ENCODE measurements around the gene A2M.
A peak's percentile ranks its signal among the peaks of the same experiment; 100 is the strongest.

The A2M gene

DNA sequence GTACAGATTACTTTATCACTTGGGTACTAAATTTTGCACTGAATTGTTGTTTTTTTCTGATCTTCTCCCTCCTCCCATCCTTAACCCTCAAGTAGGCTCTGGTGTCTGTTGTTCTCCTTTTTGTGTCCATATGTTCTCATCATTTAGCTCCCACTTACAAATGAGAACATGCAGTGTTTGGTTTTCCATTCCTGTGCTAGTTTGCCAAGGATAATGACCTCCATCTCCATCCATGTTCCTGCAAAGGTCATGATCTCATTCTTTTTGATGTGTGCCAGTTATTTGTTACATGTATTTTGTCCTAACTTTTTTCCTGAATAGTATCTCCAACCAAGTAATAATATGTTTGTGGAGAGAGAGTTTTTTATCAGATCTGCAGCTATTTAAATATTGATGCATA, 44.2 kb downstream of the A2M start:
- DNase-seq = no peak

DNA sequence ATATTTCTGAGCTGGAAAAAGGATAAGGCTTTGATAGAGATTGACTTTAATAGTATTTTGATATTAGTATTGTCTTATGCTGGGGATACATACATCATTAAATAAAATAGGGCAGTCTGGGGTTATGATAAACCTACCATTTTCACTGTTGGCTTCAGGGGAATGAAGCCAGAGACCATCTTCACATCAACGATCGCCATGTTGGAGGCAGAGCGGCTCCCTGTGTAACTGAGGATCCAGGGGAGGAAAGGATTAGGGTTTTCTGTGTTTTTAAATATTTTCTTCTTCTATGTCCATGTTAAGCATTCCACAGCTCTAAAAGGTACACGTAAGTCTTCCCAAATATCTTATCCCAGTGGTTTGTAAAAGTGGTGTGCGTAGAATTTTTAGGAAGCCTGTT, 45.4 kb downstream of the A2M start:
- no peak for DNase-seq

DNA sequence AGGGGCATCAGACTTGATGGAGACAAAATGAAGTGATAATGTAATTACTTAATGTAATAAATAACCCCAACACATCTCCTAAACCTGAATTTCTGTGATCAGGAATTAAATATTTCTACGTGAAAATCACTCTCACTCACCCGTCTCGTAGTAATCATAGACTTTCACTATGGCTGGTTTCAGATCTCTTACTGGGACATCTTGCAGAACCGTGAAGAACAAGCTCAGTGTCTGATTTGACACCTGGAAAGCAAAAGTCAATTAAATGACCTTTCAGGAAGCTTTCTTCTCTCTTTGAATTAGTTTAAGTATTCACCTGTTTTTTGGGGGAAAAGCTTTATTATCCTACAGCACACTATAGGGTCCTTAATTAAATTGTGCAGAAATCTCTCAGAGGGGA, 47.1 kb downstream of the A2M start:
- no peak for DNase-seq

DNA sequence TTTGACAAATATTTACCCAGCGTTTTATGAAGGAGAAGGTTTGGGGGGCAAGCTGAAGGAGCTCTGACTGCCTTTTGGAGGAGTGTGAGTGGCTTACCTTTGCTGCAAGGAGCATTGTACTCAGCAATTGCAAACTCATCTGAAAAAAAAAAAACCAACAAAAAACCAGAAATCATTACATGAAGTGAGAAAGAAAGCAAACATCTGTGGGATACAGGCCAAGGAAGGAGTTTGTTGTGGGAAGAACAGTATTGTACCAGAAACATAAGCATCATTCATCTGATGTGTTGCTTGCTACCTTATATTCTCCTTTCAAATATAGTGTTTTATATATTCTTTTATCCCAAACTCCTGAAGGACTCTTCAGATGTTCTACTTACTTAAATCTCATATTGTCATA, 47.6 kb downstream of the A2M start:
- DNase-seq = no peak

DNA sequence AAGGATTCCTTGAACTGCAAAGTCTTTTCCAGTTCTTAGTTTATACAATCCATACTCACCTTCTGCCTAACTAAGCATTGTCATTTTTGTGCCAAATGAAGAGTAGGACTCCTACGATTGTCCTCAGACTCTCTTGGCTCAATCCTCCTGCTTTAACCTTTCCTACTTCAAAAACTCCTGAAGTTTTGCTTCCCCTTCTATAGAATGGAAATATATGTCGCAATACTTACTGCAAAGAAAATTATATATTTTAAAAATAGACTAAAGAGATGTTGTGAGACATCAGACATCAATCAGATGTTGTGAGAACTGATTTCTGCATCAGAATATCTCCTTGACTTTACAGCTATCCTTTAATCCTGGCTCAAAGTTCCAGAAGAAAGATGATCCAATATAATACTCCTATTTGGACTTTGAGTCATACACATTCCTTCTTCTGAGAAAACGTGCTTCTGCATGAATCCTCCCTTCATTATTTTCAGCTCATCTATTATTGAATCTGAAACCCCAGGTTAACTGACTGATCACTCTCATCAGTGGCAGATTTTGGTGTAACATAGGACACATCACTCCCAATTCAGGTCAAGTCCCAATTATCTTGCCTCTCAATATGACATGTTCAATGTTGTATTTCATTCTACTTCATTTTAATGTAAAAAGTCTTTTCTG, 48.8 kb downstream of the A2M start:
- DNase-seq = no peak

DNA sequence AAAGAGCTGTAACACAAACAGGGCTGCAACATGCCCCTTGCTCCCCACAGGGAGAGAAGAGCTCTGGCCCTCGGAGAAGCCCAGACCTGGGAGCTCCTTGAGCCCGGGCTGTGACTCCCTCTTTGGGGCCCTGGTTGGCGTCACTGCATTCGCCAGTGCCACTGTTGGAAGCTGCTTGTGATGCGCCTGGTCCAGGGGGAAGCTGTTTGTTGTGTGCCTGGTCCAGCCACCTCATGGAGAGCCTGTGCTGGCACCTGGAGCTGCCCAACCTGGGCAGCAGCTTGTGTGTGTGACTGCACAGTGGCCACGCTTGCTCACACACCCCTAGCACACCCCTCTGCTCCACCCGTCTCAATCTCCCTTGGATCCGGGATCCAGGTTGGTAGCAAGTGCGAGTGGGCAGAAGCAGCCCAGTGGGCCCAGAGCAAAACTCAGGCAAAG, 49.5 kb downstream of the A2M start:
- DNase-seq = no peak

DNA sequence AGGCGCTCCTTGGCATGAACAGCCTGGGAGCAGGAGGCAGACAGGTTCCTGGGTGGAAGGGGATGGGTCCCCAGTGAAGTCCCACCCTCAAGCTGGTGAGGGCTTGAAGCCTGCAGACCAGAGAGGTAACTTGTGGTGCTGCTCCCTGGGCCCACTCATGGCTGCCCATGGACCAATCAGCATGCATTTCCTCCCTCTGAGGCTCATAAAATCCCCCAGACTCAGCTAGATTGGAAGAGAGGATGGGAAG, 50.2 kb downstream of the A2M start:
- DNase-seq = no peak

DNA sequence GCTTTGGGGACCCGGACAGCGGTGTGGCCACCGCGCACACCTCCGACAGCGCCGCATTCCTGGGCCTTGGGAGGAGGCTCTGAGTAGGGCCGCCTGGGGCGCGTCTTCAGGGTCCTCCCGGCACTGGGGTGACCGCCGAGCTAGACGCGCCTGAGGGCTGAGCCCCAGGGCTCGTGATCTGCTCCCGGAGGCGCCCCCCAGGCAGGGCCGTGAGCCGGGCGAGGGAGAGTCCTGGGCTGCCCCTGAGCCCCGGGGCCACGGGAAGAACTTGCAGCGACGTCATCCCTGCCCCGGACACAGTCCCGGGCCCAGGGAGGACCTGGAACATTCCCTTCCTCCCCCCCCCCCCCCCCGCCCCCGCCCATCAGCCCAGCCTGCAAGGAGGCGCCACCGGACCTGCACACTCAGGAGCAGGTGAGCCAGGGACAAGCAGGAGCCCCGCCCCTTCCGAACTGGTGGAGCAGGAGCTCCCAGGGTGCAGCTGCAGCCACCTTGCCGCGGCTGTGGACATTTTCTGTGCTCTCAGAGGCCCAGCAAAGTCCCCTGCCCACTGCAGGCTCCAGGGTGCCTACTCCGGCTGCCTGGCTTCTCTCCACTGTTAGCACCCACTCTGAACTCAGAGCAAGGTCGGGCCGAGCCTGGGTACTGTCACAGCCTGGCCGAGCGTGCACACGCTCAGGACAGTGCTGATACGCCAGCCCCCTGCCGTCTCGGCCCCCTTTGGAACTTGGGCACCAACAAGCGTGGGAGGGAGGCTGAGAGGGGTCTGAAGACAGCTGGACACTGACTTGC, 50.7 kb downstream of the A2M start:
- no peak for DNase-seq

DNA sequence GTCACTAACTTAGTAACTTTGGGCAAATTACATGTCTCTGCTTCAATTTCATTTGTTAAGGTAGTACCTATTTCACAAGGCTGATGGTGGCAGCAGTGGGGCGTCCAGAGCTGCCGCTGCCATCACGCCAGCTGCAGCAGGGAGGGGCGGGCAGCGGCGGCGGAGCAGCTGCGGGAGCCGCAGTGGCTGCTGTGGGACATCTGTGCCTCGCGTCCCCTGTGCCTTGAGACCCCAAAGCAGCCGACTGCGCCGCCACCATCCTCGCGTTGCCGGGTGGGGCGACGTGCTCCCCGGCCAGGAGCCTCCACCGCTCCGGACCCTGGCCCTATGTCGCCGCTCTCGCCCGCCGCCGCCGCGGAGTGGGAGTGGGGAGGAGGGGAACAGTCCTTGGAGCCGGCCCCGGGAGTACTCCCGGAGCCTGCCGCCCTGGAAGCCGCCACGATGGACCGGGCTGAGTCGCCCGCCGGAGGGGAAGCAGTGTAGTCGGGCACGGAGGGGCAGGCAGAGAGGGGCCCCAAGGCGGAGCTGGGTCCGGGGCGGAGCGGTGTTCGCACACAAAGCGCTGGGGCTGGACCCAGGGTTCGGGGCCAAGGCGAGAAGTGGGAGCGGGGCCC, 51.4 kb downstream of the A2M start:
- DNase-seq = peak; percentile 63

DNA sequence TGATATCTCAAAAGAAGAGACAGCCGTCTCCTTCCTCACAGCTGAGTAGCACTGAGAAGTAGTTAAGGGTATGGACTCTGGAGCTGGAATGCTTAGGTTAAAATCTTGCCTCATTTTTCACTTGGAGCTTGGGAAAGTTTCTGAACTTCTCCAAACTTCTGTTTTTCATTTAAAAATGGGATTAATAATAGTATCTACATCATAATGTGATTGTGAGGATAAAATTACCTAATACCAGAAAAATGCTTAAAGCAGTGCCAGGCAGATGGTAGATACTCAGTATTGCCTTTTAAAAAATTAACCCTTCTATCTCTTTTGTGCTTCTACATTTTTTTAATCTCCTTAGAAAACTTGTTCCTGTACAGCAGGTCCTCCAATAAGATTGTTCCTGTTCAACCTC, 63.1 kb downstream of the A2M start:
- DNase-seq = no peak

DNA sequence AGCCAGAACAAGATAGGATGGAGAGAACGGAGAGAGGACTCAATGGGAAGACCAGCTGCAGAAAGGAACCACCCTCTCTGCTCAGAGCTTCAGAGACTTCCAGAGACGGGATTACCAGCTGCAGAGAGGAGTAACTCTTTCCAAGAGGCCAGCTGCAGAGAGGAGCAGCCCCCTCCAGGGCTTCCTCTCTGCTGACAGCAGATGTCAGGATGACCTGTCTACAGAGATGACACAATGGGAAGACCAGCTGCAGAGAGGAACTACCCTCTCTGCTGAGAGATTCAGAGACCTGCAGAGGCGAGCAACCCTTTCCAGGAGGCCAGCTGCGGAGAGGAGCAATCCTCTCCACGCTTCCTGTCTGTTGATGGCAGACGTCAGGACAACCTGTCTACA, 64.6 kb downstream of the A2M start:
- DNase-seq = no peak

DNA sequence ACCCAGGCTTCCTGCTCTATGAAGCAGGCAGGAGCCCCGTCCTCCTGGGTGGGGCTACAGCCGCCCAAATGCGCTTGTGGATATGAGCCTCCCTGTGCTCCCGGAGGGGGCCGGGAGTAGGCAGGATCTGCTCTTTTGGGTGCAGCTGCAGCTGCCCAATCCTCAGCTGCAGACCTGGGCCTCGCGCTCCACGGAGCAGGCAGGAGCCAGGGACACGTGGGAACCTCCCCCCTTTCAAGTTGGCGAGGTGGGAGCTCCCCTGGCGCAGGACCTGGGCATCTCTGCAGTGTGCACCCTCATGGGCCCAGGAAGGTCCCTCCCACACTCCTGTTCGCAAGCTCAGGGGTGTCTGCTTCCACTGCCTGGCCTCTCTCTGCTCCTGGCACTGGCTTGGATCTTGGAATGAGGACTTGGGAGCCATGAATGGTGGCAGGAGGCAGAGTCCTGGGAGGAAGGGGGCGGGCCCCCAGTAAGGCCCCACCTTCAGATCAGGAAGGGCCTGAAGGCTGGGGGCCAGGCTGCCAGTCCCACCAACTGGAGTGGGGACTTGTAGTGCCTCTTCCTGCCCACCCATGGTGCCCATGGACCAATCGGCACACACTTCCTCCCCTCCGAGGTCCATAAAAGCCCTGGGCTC, 65.1 kb downstream of the A2M start:
- DNase-seq = no peak

DNA sequence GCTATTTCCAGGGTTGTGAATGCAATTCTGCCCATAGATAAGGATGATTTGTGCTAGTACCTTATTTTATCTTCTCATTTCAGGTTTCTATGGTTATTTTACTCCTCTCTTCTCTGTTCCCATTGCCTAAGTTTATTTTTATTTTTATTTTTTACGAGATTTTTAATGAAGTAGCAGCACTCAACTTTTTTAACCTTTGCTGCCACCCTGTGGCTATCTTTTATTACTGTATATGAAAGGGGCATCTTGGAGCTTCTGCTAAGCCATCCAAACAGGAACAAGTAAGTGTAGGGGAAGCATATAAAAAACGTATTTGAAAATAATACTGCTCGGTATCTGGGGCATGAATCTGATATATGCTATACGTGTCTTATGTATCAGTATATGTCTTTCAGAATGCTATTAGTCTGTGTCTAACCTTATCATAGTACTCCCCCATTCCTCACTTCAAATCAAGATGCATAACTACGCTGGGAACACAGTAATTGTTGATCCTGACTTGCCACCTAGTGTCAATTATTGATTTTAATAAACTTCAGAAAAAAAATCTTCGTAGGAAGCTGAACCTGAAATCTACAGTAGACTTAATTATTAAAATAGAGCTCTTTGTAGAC, 66.1 kb downstream of the A2M start:
- DNase-seq = no peak

DNA sequence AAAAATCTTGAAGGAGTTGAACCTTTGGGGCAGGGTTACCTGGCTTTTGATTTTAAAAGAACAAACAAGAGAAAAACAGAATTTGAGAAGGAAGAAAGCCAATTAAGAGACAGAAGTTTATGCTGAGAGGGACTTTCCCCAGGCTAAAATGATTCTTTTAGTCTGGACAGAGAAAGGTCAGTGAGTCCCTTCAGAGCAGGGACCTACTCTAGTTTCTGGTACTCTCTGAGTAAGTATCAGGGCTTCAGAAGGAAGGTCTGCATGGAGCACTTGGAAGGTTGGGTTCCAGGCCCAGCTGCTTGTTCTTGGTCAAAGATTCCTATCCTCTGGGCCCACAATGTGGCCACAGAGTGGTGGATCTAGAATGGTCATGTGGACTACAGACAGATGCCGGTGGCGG, 66.8 kb downstream of the A2M start:
- no peak for DNase-seq

DNA sequence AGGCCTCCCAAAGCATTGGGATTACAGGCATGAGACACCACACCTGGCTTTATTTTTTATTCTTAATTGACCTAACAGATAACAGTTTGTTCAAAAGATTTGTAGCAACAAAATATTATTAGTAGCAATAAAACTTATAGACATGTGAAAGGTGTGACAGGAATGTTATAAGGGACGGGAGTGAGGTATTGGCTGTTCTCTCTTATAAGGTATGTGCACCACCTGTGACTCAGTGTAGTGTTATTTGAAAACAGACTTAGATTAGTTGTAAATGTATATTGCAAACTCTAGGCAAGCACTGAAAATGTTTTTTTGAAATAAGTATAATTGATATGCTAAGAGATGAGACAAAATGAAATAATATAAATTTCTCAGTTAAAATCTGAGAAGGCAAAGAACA, 68.6 kb downstream of the A2M start:
- DNase-seq = no peak

DNA sequence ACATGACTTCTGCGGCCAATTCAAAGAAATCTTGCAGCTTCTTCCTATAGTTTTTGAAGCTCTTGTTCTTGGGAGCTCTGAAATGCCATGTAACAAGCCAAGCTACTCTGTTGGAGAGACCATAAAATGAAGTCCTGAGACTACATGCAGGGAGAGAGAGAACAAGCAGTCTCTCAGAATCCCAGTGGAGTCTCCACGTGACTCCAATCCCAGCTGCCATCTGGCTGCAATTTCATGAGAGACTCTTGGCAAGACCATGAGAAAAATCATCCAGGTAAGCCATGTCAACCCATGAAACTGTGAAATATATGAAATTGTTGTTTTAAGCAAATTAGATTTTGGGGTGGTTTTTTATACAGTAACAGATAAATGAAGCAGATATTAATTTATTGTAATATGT, 72.0 kb downstream of the A2M start:
- DNase-seq = no peak

DNA sequence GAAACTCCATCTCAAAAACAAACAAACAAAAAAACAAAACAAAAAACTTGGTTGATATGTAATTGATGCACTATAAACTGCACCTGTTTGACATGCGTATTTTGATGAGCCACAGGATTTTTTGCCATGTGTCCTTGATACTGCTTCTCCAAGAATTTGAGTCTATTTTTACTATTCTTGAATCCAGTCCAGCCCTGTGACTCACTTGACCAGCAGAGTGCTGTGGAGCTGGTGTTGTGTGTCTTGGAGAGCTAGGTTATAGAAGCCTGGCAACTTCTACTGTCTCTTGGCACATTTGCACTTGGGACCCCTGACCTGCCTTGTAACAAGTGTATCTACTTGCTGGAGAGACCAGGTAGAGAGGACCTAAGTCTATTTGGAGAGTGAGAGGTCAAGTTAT, 74.4 kb downstream of the A2M start:
- no peak for DNase-seq

DNA sequence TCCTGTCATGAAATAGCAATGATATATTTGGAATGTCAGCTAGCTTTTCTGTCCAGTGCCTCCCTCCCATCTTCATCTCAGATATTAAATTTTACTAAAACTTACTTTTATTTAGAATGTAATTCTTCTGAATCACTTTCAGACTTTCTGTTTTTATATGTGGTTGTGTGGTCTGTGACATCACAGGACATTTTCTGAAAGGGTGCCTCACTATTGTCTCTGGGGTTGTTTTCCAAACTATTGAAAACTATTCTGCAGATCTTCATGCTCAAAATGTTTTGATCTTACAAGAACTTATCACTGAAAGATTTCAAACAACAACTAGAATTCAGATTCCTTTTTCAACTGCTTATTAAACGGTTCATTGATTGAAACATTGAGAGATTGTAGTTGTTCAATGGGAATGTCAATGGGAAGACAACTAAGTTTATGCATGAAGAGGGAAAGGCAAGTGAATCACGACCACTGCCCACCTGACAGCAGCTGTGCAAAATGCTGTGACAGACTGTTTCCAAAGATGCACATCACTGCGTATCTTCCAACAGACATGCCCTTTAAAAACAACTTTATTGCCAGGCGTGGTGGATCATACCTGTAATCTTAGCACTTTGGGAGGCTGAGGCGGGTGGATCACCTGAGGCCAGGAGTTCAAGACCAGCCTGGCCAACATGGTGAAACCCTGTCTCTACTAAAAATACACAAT, 75.1 kb downstream of the A2M start:
- no peak for DNase-seq

DNA sequence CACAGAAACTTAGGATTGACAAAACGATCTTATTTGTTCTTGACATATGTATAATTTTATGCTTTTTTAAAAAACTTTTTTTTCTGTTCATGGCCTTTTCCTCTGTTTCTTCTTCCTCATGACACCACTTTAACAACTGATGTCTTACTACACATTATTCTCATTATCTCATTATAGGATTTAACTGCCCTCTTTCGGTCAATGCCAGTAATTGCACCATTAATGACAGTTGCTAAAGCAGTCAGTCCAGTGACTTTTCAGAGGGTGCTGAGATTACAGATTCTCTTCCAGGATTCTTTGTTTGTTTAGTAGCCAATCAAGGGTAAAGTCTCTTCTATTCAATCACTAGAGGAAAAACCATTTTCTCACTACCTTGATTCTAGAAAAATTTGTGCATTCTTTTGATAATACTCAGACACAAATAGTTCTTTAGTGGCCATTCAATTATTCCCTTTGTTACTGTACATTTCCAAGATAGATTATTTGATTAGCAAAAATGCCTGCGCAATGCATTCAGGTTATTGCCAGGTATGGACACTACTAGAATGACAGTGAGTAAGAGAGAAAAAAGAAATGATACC, 76.2 kb downstream of the A2M start:
- no peak for DNase-seq

DNA sequence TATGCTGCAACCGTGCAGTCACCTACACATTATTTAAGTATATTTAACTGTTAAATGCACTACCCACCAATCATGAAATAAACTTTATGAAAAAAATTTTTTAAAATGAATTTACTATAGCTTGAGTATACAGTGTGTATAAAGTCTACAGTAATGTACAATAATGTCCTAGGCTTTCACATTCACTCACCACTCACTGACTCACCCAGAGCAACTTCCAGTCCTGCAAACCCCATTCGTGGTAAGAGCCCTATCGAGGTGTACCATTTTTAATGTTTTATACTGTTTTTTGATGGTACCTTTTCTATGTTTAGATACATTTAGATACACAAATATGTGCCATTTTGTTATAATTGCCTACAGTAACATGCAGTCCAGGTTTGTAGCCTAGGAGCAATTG, 78.3 kb downstream of the A2M start:
- no peak for DNase-seq

DNA sequence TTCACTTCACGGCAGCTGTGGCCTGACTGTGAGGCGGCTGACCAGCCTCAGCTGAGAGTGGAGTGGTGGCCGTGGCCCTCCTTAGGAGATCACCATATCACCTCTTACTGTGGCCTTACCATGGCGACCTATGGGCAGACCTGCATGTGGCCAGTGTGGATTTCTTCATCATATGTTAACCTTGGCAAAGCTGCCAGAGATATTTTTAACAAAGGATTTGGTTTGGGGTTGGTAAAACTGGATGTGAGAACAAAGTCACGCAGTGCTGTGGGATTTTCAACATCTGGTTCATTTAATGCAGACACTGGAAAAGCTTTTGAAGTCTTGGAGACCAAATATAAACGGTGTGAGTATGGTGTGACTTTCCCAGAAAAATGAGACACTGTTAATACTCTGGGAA, 79.5 kb downstream of the A2M start:
- DNase-seq = no peak

DNA sequence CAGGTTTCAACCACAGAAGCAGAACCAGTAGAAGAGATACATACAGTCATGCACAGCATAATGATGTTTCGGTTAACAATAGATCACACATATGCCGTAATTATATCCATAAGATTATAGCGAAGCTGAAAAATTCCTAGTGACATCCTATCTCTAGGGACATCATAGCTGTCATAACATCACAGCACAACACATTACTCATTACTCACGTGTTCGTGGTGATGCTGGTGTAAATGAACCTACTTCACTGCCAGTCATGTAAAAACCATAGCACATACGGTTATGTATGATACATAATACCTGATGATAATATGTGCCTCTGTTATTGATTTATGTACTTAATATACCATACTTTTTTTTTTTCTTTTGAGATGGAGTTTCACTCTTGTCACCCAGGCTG, 81.6 kb downstream of the A2M start:
- DNase-seq = no peak
